IMR-90 (cell line): ENCODE measurements around the gene TMEM223. TPM values are rescaled to one million over a fixed set of nuclear protein-coding genes. Genes with fewer than 3 reads are reported as not detected.

ENCODE experiments used
- ATAC-seq: fragments of 200-7000 bp; cut with Tn5 transposase; 2 replicates; pipeline ENCODE4 v1.9.1; 2020; ENCODE audit warnings: low read depth, mild to moderate bottlenecking, moderate library complexity
- BruUV-seq: library from RNA; stranded (reverse); fragments of 400-500 nt; replicated peaks from 2 replicates; lab custom pipeline; 2021; lab: Mats Ljungman, UMichigan
- CTCF ChIA-PET: fragments of 300-600 bp; formaldehyde crosslinking; extraction: SDS; loops from one replicate; lab custom pipeline; 2021; ENCODE audit warnings: antibody characterized with exemption; lab: Yijun Ruan, JAX
- POLR2A ChIA-PET: fragments of 300-600 bp; sonication (Branson Sonifier 250); formaldehyde crosslinking; loops from one replicate; lab custom pipeline; 2022; ENCODE audit warnings: antibody characterized with exemption; ENCODE audit not compliant: unreplicated experiment; lab: Charles Lee
- DNase-seq: peaks from one replicate; pipeline ENCODE4 v3.0.0; 2013
- H2AFZ ChIP-seq: replicated peaks from 2 replicates; pipeline ENCODE3; 2013; ENCODE audit warnings: low read length, mild to moderate bottlenecking; ENCODE audit not compliant: poor library complexity
- H2AK5ac ChIP-seq: 2 replicates; pipeline ENCODE4 v1.6.1; 2013; ENCODE audit warnings: low read depth, low read length, inconsistent platforms
- H2AK9ac ChIP-seq: replicated peaks from 2 replicates; pipeline ENCODE3; 2013; ENCODE audit warnings: mild to moderate bottlenecking, low read depth, low read length, moderate library complexity; ENCODE audit not compliant: poor library complexity
- H2BK120ac ChIP-seq: 2 replicates; pipeline ENCODE4 v1.6.1; 2013; ENCODE audit warnings: low read depth, low read length, inconsistent platforms
- H2BK15ac ChIP-seq: 3 replicates; pipeline ENCODE4 v1.6.1; 2013; ENCODE audit warnings: low read depth, low read length, inconsistent platforms
- H2BK20ac ChIP-seq: 2 replicates; pipeline ENCODE4 v1.6.1; 2013; ENCODE audit warnings: low read depth, mild to moderate bottlenecking, inconsistent platforms, low read length, moderate library complexity
- H2BK5ac ChIP-seq: 2 replicates; pipeline ENCODE4 v1.6.1; 2013; ENCODE audit warnings: mild to moderate bottlenecking, low read depth, low read length, inconsistent platforms; ENCODE audit not compliant: poor library complexity, severe bottlenecking
- H3K14ac ChIP-seq: replicated peaks from 2 replicates; pipeline ENCODE4 v1.6.1; 2013; ENCODE audit warnings: low read depth, low read length, inconsistent platforms
- H3K18ac ChIP-seq: 2 replicates; pipeline ENCODE4 v1.6.1; 2013; ENCODE audit warnings: low read depth, low read length, control low read depth
- H3K23ac ChIP-seq: 2 replicates; pipeline ENCODE4 v1.6.1; 2013; ENCODE audit warnings: low read depth, low read length, inconsistent platforms
- H3K27ac ChIP-seq: 2 replicates; pipeline ENCODE4 v1.5.1; 2013; ENCODE audit warnings: mild to moderate bottlenecking, control low read depth, low read length; ENCODE audit not compliant: insufficient read depth
- H3K27me3 ChIP-seq: 2 replicates; pipeline ENCODE4 v1.6.1; 2013; ENCODE audit warnings: low read length; ENCODE audit not compliant: control insufficient read depth, insufficient read depth
- H3K36me3 ChIP-seq: 2 replicates; pipeline ENCODE4 v1.6.1; 2013; ENCODE audit warnings: low read length, mixed read lengths; ENCODE audit not compliant: control insufficient read depth, insufficient read depth
- H3K4ac ChIP-seq: 2 replicates; pipeline ENCODE4 v1.6.1; 2013; ENCODE audit warnings: low read depth, low read length, inconsistent platforms
- H3K4me1 ChIP-seq: 2 replicates; pipeline ENCODE4 v1.6.1; 2013; ENCODE audit warnings: low read length, mixed read lengths; ENCODE audit not compliant: control insufficient read depth, insufficient read depth
- H3K4me2 ChIP-seq: 2 replicates; pipeline ENCODE4 v1.6.1; 2013; ENCODE audit warnings: low read depth, mild to moderate bottlenecking, control low read depth, low read length, moderate library complexity
- H3K4me3 ChIP-seq: 2 replicates; pipeline ENCODE4 v1.5.1; 2013; ENCODE audit warnings: low read depth, mild to moderate bottlenecking, control low read depth, low read length, moderate library complexity; ENCODE audit not compliant: insufficient read depth
- H3K56ac ChIP-seq: 2 replicates; pipeline ENCODE4 v1.6.1; 2013; ENCODE audit warnings: low read length, inconsistent platforms; ENCODE audit not compliant: insufficient read depth; ENCODE audit errors: extremely low read depth
- H3K79me1 ChIP-seq, 2 experiments: 2 replicates each; pipeline ENCODE4 v1.6.1; 2013; ENCODE audit warnings: low read length in 2 of 2, inconsistent platforms in 1 of 2, low read depth in 1 of 2
- H3K9ac ChIP-seq: 2 replicates; pipeline ENCODE4 v1.6.1; 2013; ENCODE audit warnings: low read depth, low read length, control low read depth
- H3K9me1 ChIP-seq: 2 replicates; pipeline ENCODE4 v1.6.1; 2013; ENCODE audit warnings: low read length, inconsistent platforms; ENCODE audit not compliant: insufficient read depth
- H3K9me3 ChIP-seq: 2 replicates; pipeline ENCODE4 v1.6.1; 2013; ENCODE audit warnings: low read length; ENCODE audit not compliant: control insufficient read depth, insufficient read depth
- H4K20me1 ChIP-seq: 2 replicates; pipeline ENCODE4 v1.6.1; 2013; ENCODE audit warnings: low read length, inconsistent platforms; ENCODE audit not compliant: insufficient read depth
- H4K5ac ChIP-seq: 2 replicates; pipeline ENCODE4 v1.6.1; 2013; ENCODE audit warnings: mild to moderate bottlenecking, low read depth, low read length, control low read depth
- H4K8ac ChIP-seq, 2 experiments: 2 replicates each; pipeline ENCODE4 v1.6.1; 2013; ENCODE audit warnings: low read depth in 2 of 2, low read length in 2 of 2, control low read depth in 1 of 2, inconsistent platforms in 1 of 2
- H4K91ac ChIP-seq: 2 replicates; pipeline ENCODE4 v1.6.1; 2013; ENCODE audit warnings: low read depth, low read length, inconsistent platforms; ENCODE audit not compliant: insufficient read depth
- BHLHE40 ChIP-seq: fragments of 150-350 bp; IDR thresholded peaks from 2 replicates; pipeline ENCODE4 v1.6.1; 2016; ENCODE audit warnings: mild to moderate bottlenecking, low read depth, low read length
- CEBPB ChIP-seq: IDR thresholded peaks from 2 replicates; pipeline ENCODE4 v1.6.1; 2012; ENCODE audit warnings: low read depth, low read length, improper control_type of control experiment
- CHD1 ChIP-seq: IDR thresholded peaks from 2 replicates; pipeline ENCODE4 v1.6.1; 2012; ENCODE audit warnings: low read depth, low read length, improper control_type of control experiment
- FOS ChIP-seq: fragments of 150-350 bp; IDR thresholded peaks from 2 replicates; pipeline ENCODE4 v1.6.1; 2016; ENCODE audit warnings: low read depth, low read length
- MAFK ChIP-seq: IDR thresholded peaks from 2 replicates; pipeline ENCODE4 v1.6.1; 2012; ENCODE audit warnings: low read depth, low read length, improper control_type of control experiment
- MAZ ChIP-seq: IDR thresholded peaks from 2 replicates; pipeline ENCODE4 v1.6.1; 2012; ENCODE audit warnings: low read depth, mild to moderate bottlenecking, low read length, improper control_type of control experiment, moderate library complexity, borderline replicate concordance
- RAD21 ChIP-seq: IDR thresholded peaks from 2 replicates; pipeline ENCODE4 v1.6.1; 2012; ENCODE audit warnings: low read length, improper control_type of control experiment
- RFX5 ChIP-seq: IDR thresholded peaks from 2 replicates; pipeline ENCODE4 v1.8.0; 2012; ENCODE audit warnings: low read depth, mild to moderate bottlenecking, low read length, moderate library complexity
- SMC3 ChIP-seq: fragments of 150-350 bp; IDR thresholded peaks from 2 replicates; pipeline ENCODE4 v1.6.1; 2016; ENCODE audit warnings: low read depth, mild to moderate bottlenecking, antibody characterized with exemption, low read length, moderate library complexity
- USF2 ChIP-seq: fragments of 150-350 bp; IDR thresholded peaks from 2 replicates; pipeline ENCODE4 v1.6.1; 2017; ENCODE audit warnings: mild to moderate bottlenecking, antibody characterized with exemption, low read length, low read depth
- WGBS, 2 experiments: methylation state at CpG; one replicate each; pipeline versions ENCODE4 v1.1.5 to v1.1.7; 2013; ENCODE audit warnings: missing lambda C conversion rate in 2 of 2; ENCODE audit not compliant: insufficient read length in 1 of 2; ENCODE audit errors: extremely low coverage in 2 of 2; 5-methylcytosine and 5-hydroxymethylcytosine counted together
- dilution Hi-C: fragments of 300-500 bp; cut with HindIII; formaldehyde crosslinking; loops from one replicate; pipeline ENCODE4 v1.14.3; 2018; ENCODE audit warnings: low sequenced_read_pairs; ENCODE audit not compliant: unreplicated experiment
- in situ Hi-C: fragments of 300-500 bp; cut with MboI; formaldehyde crosslinking; loops from 3 replicates; pipeline ENCODE4 v1.14.3; 2019; ENCODE audit warnings: low sequenced_read_pairs, inconsistent platforms, mixed read lengths
- intact Hi-C: fragments of 100-400 bp; cut with micrococcal nuclease; formaldehyde crosslinking; loops from 2 replicates; pipeline ENCODE4 v1.10.0; 2022
- polyA plus RNA-seq, 3 experiments: library from polyadenylated mRNA; depleted of rRNA; stranded (reverse); fragments of >200 nt; gene quantifications; 2 replicates each; pipeline ENCODE4 v1.2.3, GENCODE V29; 2012; ENCODE audit warnings: low replicate concordance in 1 of 3
- total RNA-seq: library from RNA; depleted of rRNA; stranded (reverse); fragments of >200 nt; gene quantifications from 2 replicates; pipeline ENCODE4 v1.2.3, GENCODE V29; 2012
- TF ChIP-seq, protein P1 (sequence below): conservative IDR thresholded peaks from 2 replicates; pipeline ENCODE4 v1.5.1; 2012; ENCODE audit warnings: mild to moderate bottlenecking, low read depth, low read length, improper control_type of control experiment

TMEM223 gene
- total and polyA plus RNA-seq, 2 of the 4 experiments (the other 2 are of a cell fraction): 9.7 to 15.7 TPM

GRCh38 chr11:62811659-62812058 lies 19.9 kb upstream of the TMEM223 start:
- DNase-seq (no peak), ATAC-seq (no peak)
- dilution Hi-C loops (no loop called here), in situ Hi-C loops (no loop called here), intact Hi-C loops (no loop called here)
- Histone ChIP-seq H4K20me1 (no peaks in the 10 kb centered on the region), H4K8ac (no peak overlapping the region), H3K14ac (no peak overlapping the region), H3K9ac (no peak overlapping the region), H2AFZ (no peak overlapping the region), H3K4me2 (no peak overlapping the region), H3K4ac (no peak overlapping the region), H3K9me3 (no peaks in the 10 kb centered on the region), H2BK20ac (no peak overlapping the region), H3K79me1 (peaks cover 0 to 13% of the 10 kb centered on the region in 2 experiments; a peak in 1 of 4 replicates), H3K56ac (no peak overlapping the region), H2AK5ac (no peak overlapping the region), H2BK120ac (no peak overlapping the region), H2BK5ac (no peak overlapping the region), H3K36me3 (peaks cover 20% of the 10 kb centered on the region), H3K27ac (no peak overlapping the region), H3K4me1 (peaks cover 12% of the 10 kb centered on the region), H3K23ac (no peak overlapping the region), H3K4me3 (no peak overlapping the region), H3K27me3 (no peaks in the 10 kb centered on the region), H3K9me1 (peaks cover 10% of the 10 kb centered on the region), H4K5ac (no peak overlapping the region), H3K18ac (no peak overlapping the region), H2AK9ac (no peak overlapping the region), H4K91ac (no peak overlapping the region), H2BK15ac (no peak overlapping the region)
- ChIA-PET CTCF (interaction anchor here (0.5 to 0.6 kb wide), 2 partner anchors 20 to 192 kb away, joined by 3 to 4 read pairs; partner anchors contain the start of gene STX5), POLR2A (interaction anchor here (0.7 kb wide), 1 partner anchor 108 kb away, joined by 3 read pairs; no protein-coding TSS in a partner anchor)
- WGBS, 2 experiments: 67% methylated on average over 1 of the region's 2 CpGs; no CpG with 5 or more reads in 1 of the 2 experiments
- no TSS peak for BruUV-seq
- TF ChIP-seq, protein P1, sequence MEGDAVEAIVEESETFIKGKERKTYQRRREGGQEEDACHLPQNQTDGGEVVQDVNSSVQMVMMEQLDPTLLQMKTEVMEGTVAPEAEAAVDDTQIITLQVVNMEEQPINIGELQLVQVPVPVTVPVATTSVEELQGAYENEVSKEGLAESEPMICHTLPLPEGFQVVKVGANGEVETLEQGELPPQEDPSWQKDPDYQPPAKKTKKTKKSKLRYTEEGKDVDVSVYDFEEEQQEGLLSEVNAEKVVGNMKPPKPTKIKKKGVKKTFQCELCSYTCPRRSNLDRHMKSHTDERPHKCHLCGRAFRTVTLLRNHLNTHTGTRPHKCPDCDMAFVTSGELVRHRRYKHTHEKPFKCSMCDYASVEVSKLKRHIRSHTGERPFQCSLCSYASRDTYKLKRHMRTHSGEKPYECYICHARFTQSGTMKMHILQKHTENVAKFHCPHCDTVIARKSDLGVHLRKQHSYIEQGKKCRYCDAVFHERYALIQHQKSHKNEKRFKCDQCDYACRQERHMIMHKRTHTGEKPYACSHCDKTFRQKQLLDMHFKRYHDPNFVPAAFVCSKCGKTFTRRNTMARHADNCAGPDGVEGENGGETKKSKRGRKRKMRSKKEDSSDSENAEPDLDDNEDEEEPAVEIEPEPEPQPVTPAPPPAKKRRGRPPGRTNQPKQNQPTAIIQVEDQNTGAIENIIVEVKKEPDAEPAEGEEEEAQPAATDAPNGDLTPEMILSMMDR: no peak
- TF ChIP-seq BHLHE40 (no peak), CEBPB (no peak), MAZ (no peak), FOS (no peak), SMC3 (no peak), USF2 (no peak), CHD1 (no peak), RAD21 (no peak), MAFK (no peak), RFX5 (no peak)
